H1 (cell line): ENCODE data around the gene TFG. TPM values are rescaled to one million over a fixed set of nuclear protein-coding genes. Genes with fewer than 3 reads are reported as not detected.
A peak's percentile ranks its signal among the peaks of the same experiment; 100 is the strongest.

Experiments
- CTCF ChIA-PET: fragments of 300-600 bp; sonication (Branson Sonifier 250); formaldehyde crosslinking; loops from one replicate; lab custom pipeline; 2021; ENCODE audit not compliant: partially characterized antibody; lab: Charles Lee
- POLR2A ChIA-PET: fragments of 300-600 bp; sonication (Branson Sonifier 250); formaldehyde crosslinking; loops from one replicate; lab custom pipeline; 2021; ENCODE audit warnings: inconsistent platforms; ENCODE audit not compliant: partially characterized antibody; lab: Charles Lee
- DNase-seq, 2 experiments: peaks; one replicate each; pipeline versions ENCODE4 v3.0.0 to v3.0.0-alpha.2; 2010 to 2022; ENCODE audit warnings: low spot score in 2 of 2, low read depth in 1 of 2, mixed read lengths in 1 of 2
- FAIRE-seq: peaks from 2 replicates; lab custom pipeline; 2011; peaks lifted over from hg19 to GRCh38; lab: Jason Lieb, UNC
- H2AFZ ChIP-seq: 2 replicates; pipeline ENCODE4 v1.8.1; 2012; ENCODE audit warnings: low read length, inconsistent platforms
- H2AK5ac ChIP-seq: 2 replicates; pipeline ENCODE4 v1.6.1; 2013; ENCODE audit warnings: low read depth, low read length
- H2BK120ac ChIP-seq: replicated peaks from 2 replicates; pipeline ENCODE3; 2013; ENCODE audit warnings: low read depth, low read length, inconsistent platforms
- H2BK12ac ChIP-seq: 2 replicates; pipeline ENCODE4 v1.6.1; 2013; ENCODE audit warnings: low read depth, low read length
- H2BK15ac ChIP-seq: 2 replicates; pipeline ENCODE4 v1.6.1; 2013; ENCODE audit warnings: low read length
- H2BK20ac ChIP-seq: 2 replicates; pipeline ENCODE4 v1.6.1; 2013; ENCODE audit warnings: low read length
- H2BK5ac ChIP-seq: 2 replicates; pipeline ENCODE4 v1.6.1; 2013; ENCODE audit warnings: low read depth, low read length
- H3K14ac ChIP-seq: 2 replicates; pipeline ENCODE4 v1.6.1; 2013; ENCODE audit warnings: inconsistent platforms; ENCODE audit not compliant: insufficient read length
- H3K18ac ChIP-seq: 2 replicates; pipeline ENCODE4 v1.6.1; 2013; ENCODE audit warnings: low read length; ENCODE audit errors: extremely low read depth
- H3K23ac ChIP-seq: 2 replicates; pipeline ENCODE4 v1.6.1; 2013; ENCODE audit warnings: inconsistent platforms; ENCODE audit not compliant: insufficient read length
- H3K23me2 ChIP-seq: 2 replicates; pipeline ENCODE4 v1.6.1; 2013; ENCODE audit warnings: low read depth, low read length
- H3K27ac ChIP-seq: 2 replicates; pipeline ENCODE4 v1.6.1; 2011; ENCODE audit warnings: low read depth, low read length, inconsistent platforms
- H3K27me3 ChIP-seq, 4 experiments: replicated peaks in 1 of 4; 1 replicate in 1 of 4; 2 replicates in 3 of 4; pipeline versions ENCODE4 v1.6.1 to v1.8.1; 2011 to 2013; ENCODE audit warnings: low read length in 3 of 4, mild to moderate bottlenecking in 3 of 4, inconsistent platforms in 2 of 4, mixed read lengths in 2 of 4, moderate library complexity in 1 of 4; ENCODE audit not compliant: control insufficient read depth in 3 of 4, insufficient read depth in 3 of 4; ENCODE audit errors: extremely low read depth in 1 of 4
- H3K36me3 ChIP-seq, 4 experiments: 2 replicates each; pipeline versions ENCODE4 v1.6.1 to v1.8.1; 2011 to 2013; ENCODE audit warnings: mild to moderate bottlenecking in 4 of 4, low read length in 3 of 4, moderate library complexity in 2 of 4, control low read depth in 1 of 4, inconsistent platforms in 1 of 4; ENCODE audit not compliant: insufficient read depth in 4 of 4, control insufficient read depth in 2 of 4
- H3K4ac ChIP-seq: replicated peaks from 2 replicates; pipeline ENCODE3; 2013; ENCODE audit warnings: low read length, low read depth, mixed read lengths, inconsistent platforms; ENCODE audit not compliant: insufficient read length
- H3K4me1 ChIP-seq, 4 experiments: replicated peaks in 1 of 4; 1 replicate in 1 of 4; 2 replicates in 3 of 4; pipeline versions ENCODE4 v1.6.1 to v1.8.1; 2011 to 2013; ENCODE audit warnings: low read length in 3 of 4, inconsistent platforms in 2 of 4, mixed read lengths in 1 of 4; ENCODE audit not compliant: insufficient read depth in 4 of 4, control insufficient read depth in 3 of 4
- H3K4me2 ChIP-seq, 2 experiments: 2 replicates each; pipeline versions ENCODE4 v1.6.1 to v1.8.1; 2011 to 2013; ENCODE audit warnings: low read depth in 2 of 2, low read length in 2 of 2, control low read depth in 1 of 2, inconsistent platforms in 1 of 2, mild to moderate bottlenecking in 1 of 2; ENCODE audit not compliant: insufficient read depth in 1 of 2
- H3K4me3 ChIP-seq, 4 experiments: fragments of 200-600, 300-600 bp in 1 of 4; sonication (generic), shearing (Covaris generic), sonication (Bioruptor Twin) in 1 of 4; 2 replicates each; pipeline versions ENCODE4 v1.5.1 to v1.8.1; 2011 to 2016; ENCODE audit warnings: low read length in 4 of 4, low read depth in 3 of 4, control low read depth in 2 of 4, inconsistent platforms in 2 of 4, mild to moderate bottlenecking in 2 of 4, mixed read lengths in 1 of 4, moderate library complexity in 1 of 4; ENCODE audit not compliant: insufficient read depth in 2 of 4; ENCODE audit errors: extremely low read depth in 1 of 4
- H3K56ac ChIP-seq: replicated peaks from 2 replicates; pipeline ENCODE3; 2013; ENCODE audit warnings: low read depth, mild to moderate bottlenecking, mixed read lengths, low read length, inconsistent platforms; ENCODE audit not compliant: insufficient read length
- H3K79me1 ChIP-seq: 2 replicates; pipeline ENCODE4 v1.6.1; 2013; ENCODE audit warnings: low read depth, low read length, control low read depth
- H3K79me2 ChIP-seq, 2 experiments: 2 replicates each; pipeline versions ENCODE4 v1.6.1 to v1.8.1; 2012 to 2013; ENCODE audit warnings: low read length in 2 of 2, mild to moderate bottlenecking in 2 of 2, inconsistent platforms in 1 of 2; ENCODE audit not compliant: insufficient read depth in 2 of 2, control insufficient read depth in 1 of 2
- H3K9ac ChIP-seq, 4 experiments: replicated peaks in 1 of 4; 1 replicate in 1 of 4; 2 replicates in 3 of 4; pipeline versions ENCODE4 v1.6.1 to v1.8.1; 2011 to 2013; ENCODE audit warnings: low read depth in 3 of 4, low read length in 3 of 4, control low read depth in 2 of 4, mild to moderate bottlenecking in 2 of 4, moderate library complexity in 2 of 4, inconsistent platforms in 1 of 4; ENCODE audit errors: extremely low read depth in 1 of 4
- H3K9me3 ChIP-seq, 2 experiments: 2 replicates each; pipeline versions ENCODE4 v1.6.1 to v1.8.1; 2012 to 2013; ENCODE audit warnings: mild to moderate bottlenecking in 2 of 2, moderate library complexity in 2 of 2, control low read depth in 1 of 2, inconsistent platforms in 1 of 2, low read depth in 1 of 2, low read length in 1 of 2, mixed read lengths in 1 of 2; ENCODE audit not compliant: insufficient read depth in 2 of 2
- H4K20me1 ChIP-seq, 2 experiments: replicated peaks in 1 of 2; 2 replicates each; pipeline versions ENCODE3 to v1.8.1; 2011 to 2013; ENCODE audit warnings: inconsistent platforms in 2 of 2, low read length in 2 of 2, mild to moderate bottlenecking in 1 of 2; ENCODE audit not compliant: insufficient read depth in 2 of 2, control insufficient read depth in 1 of 2
- H4K5ac ChIP-seq: 2 replicates; pipeline ENCODE4 v1.6.1; 2013; ENCODE audit warnings: low read length, low read depth, mixed read lengths, inconsistent platforms; ENCODE audit not compliant: insufficient read length
- H4K8ac ChIP-seq: 2 replicates; pipeline ENCODE4 v1.8.0; 2013; ENCODE audit warnings: mild to moderate bottlenecking, moderate library complexity, low read length, inconsistent platforms; ENCODE audit not compliant: insufficient read depth; ENCODE audit errors: extremely low read depth
- H4K91ac ChIP-seq: replicated peaks from 2 replicates; pipeline ENCODE3; 2013; ENCODE audit warnings: low read length, mixed read lengths, inconsistent platforms; ENCODE audit not compliant: insufficient read length
- ASH2L ChIP-seq: fragments of 200-600, 300-600 bp; sonication (generic); IDR thresholded peaks from one replicate; pipeline ENCODE4 v1.7.1; 2017; ENCODE audit warnings: low read length
- CBX5 ChIP-seq: fragments of 300-800, 300-1000 bp; sonication (generic); IDR thresholded peaks from 2 replicates; pipeline ENCODE4 v1.7.1; 2016; ENCODE audit warnings: antibody characterized with exemption, low read length, low read depth
- JUND ChIP-seq: IDR thresholded peaks from 2 replicates; pipeline ENCODE4 v1.6.1; 2011; ENCODE audit warnings: mild to moderate bottlenecking, improper control_type of control experiment, low read length
- PHF8 ChIP-seq: fragments of 200-600 bp; sonication (generic); conservative IDR thresholded peaks from 2 replicates; pipeline ENCODE4 v1.7.1; 2012; ENCODE audit warnings: low read depth, mild to moderate bottlenecking, inconsistent platforms, low read length, moderate library complexity
- RAD21 ChIP-seq, 2 experiments: IDR thresholded peaks in 1 of 2; conservative IDR thresholded peaks in 1 of 2; 2 replicates each; pipeline ENCODE4 v1.6.1; 2011; ENCODE audit warnings: low read depth in 2 of 2, low read length in 2 of 2, improper control_type of control experiment in 1 of 2, inconsistent platforms in 1 of 2, mild to moderate bottlenecking in 1 of 2, moderate library complexity in 1 of 2
- RBBP5 ChIP-seq: IDR thresholded peaks from 2 replicates; pipeline ENCODE4 v1.7.1; 2012; ENCODE audit warnings: low read depth, mild to moderate bottlenecking, inconsistent platforms, low read length, moderate library complexity, borderline replicate concordance
- TBP ChIP-seq: IDR thresholded peaks from 2 replicates; pipeline ENCODE4 v1.6.1; 2011; ENCODE audit warnings: low read depth, low read length, improper control_type of control experiment
- WGBS, 2 experiments: shearing (Covaris generic) in 1 of 2; methylation state at CpG; one replicate each; pipeline versions ENCODE4 v1.1.6 to v1.1.7; 2013 to 2015; ENCODE audit warnings: low lambda C conversion rate in 2 of 2, mixed read lengths in 2 of 2, inconsistent platforms in 1 of 2, low coverage in 1 of 2, missing lambda C conversion rate in 1 of 2; ENCODE audit not compliant: insufficient replicate concordance in 2 of 2, insufficient coverage in 1 of 2, insufficient read length in 1 of 2; ENCODE audit errors: extremely low coverage in 1 of 2, missing lambda C conversion rate in 1 of 2; 5-methylcytosine and 5-hydroxymethylcytosine counted together
- long read RNA-seq, 2 experiments: library from RNA in 1 of 2; library from capped mRNA in 1 of 2; stranded (forward); transcript quantifications; one replicate each; pipeline ENCODE4 v2.0.0, GENCODE V29; 2021; ENCODE audit warnings: inconsistent platforms in 1 of 2
- polyA minus RNA-seq, 3 experiments: library from RNA; depleted of rRNA, polyadenylated mRNA; stranded (reverse); fragments of >200 nt; gene quantifications; 1 replicate in 2 of 3; 2 replicates in 1 of 3; pipeline ENCODE4 v1.2.3, GENCODE V29; 2011
- polyA plus RNA-seq, 7 experiments: library from polyadenylated mRNA; depleted of rRNA in 3 of 7; stranded (reverse) in 5 of 7; unstranded in 2 of 7; fragments of >200 nt in 5 of 7; fragments of 200-250 nt in 2 of 7; gene quantifications; 1 replicate in 5 of 7; 2 replicates in 1 of 7; 4 replicates in 1 of 7; pipeline versions ENCODE4 v1.2.1 to v1.2.3, GENCODE V29; 2011 to 2013; ENCODE audit warnings: missing spikeins in 2 of 7, mixed read lengths in 2 of 7
- total RNA-seq: library from RNA; stranded (reverse); fragmentation: NEBNext Ultra II Directional; extraction: Animal tissue kit (Norgen Biotek cat#: 25700); gene quantifications from 2 replicates; pipeline ENCODE4 v1.2.1, GENCODE V29; 2021

Gene TFG
- total RNA-seq (81.9 and 84.2 TPM in 2 replicates), polyA plus RNA-seq (2011; rRNA removed) (92.0 and 98.4 TPM in 2 replicates), polyA minus RNA-seq (2011; rRNA and poly(A)+ RNA removed) (55.6 and 58.6 TPM in 2 replicates)
- polyA plus RNA-seq (2011; cell fraction: cytosol; rRNA removed): 78.4 TPM
- polyA plus RNA-seq (2011; cell fraction: nucleus; rRNA removed): 84.6 TPM
- 54.2 to 64.8 TPM (median 58.9 TPM) in 4 replicates for polyA plus RNA-seq (2012, experiment 1 of 2)
- 42.2 TPM for polyA plus RNA-seq (2012, experiment 2 of 2)
- 78.1 TPM for polyA plus RNA-seq (2013, experiment 1 of 2)
- polyA plus RNA-seq (2013, experiment 2 of 2): 78.2 TPM
- 33.2 TPM for polyA minus RNA-seq (2011; cell fraction: cytosol; rRNA and poly(A)+ RNA removed)
- polyA minus RNA-seq (2011; cell fraction: nucleus; rRNA and poly(A)+ RNA removed): 56.0 TPM
- long read RNA-seq, experiment 1, transcript TFG-201 (8 exons, 1,978 nt): major isoform, 22 of 70 reads
- long read RNA-seq, experiment 1, transcript TFG-204 (8 exons, 1,783 nt): minor isoform, 8 of 70 reads
- long read RNA-seq, experiment 1, transcript TFG-208 (8 exons, 1,696 nt): minor isoform, 9 of 70 reads
- long read RNA-seq, experiment 1, partial matches to known transcripts: 22 of 70 reads
- long read RNA-seq, experiment 1, other reads (novel, unspliced or antisense): 6 of 70 reads
- long read RNA-seq, experiment 2, partial matches to known transcripts: 1 of 11 reads
- long read RNA-seq, experiment 2, other reads (novel, unspliced or antisense): 7 of 11 reads

- no peak within 1 kb of the TSS for H2BK20ac ChIP-seq
- peak within 1 kb of the TSS; percentile 51 for H4K91ac ChIP-seq
- H2AFZ ChIP-seq: peak within 1 kb of the TSS; percentile 88
- WGBS, 2 experiments: 2% methylated on average over 54 of the region's 76 CpGs; no CpG with 5 or more reads in 1 of the 2 experiments
- peak within 1 kb of the TSS; percentile 78 to 86 (median 81) for H3K4me3 ChIP-seq
- H3K27me3 ChIP-seq: peaks cover 1 to 25% (median 11%) of the 10 kb centered on the region in 4 experiments; a peak in 6 of 7 replicates
- peak; percentile 75 for FAIRE-seq
- no peak within 1 kb of the TSS for H3K14ac ChIP-seq
- H4K5ac ChIP-seq: peak within 1 kb of the TSS; percentile 67
- no peak within 1 kb of the TSS for H2AK5ac ChIP-seq
- peak within 1 kb of the TSS; percentile 86 to 98 (median 95) for H3K9ac ChIP-seq
- POLR2A ChIA-PET: interaction anchor here (0.7 to 3.0 kb wide), 19 partner anchors 8 to 1075 kb away, joined by 3 to 14 read pairs (median 4); partner anchors contain the start of genes LNP1 and TOMM70
- no peak within 1 kb of the TSS for H2BK120ac ChIP-seq
- no peak within 1 kb of the TSS for H3K23ac ChIP-seq
- peaks cover 0 to 2% of the 10 kb centered on the region in 2 experiments for H4K20me1 ChIP-seq
- H3K79me2 ChIP-seq: peaks cover 19 to 41% of the 10 kb centered on the region in 2 experiments
- peak within 1 kb of the TSS; percentile 96 for H4K8ac ChIP-seq
- peaks cover 0 to 8% (median 2%) of the 10 kb centered on the region in 4 experiments; a peak in 3 of 7 replicates for H3K4me1 ChIP-seq
- peak within 1 kb of the TSS; percentile 82 for H3K56ac ChIP-seq
- H3K79me1 ChIP-seq: no peaks in the 10 kb centered on the region; the same call in 1 of the 2 replicates
- peaks cover 2% of the 10 kb centered on the region; the same call in 1 of the 2 replicates for H3K23me2 ChIP-seq
- CTCF ChIA-PET: interaction anchor here (0.5 to 1.7 kb wide), 5 partner anchors 12 to 246 kb away, joined by 3 to 8 read pairs (median 3); no protein-coding TSS in a partner anchor
- peak within 1 kb of the TSS; percentile 79 for H2BK5ac ChIP-seq
- H3K36me3 ChIP-seq: peaks cover 0 to 4% (median 3%) of the 10 kb centered on the region in 4 experiments; a peak in 3 of 8 replicates
- H2BK12ac ChIP-seq: no peak within 1 kb of the TSS
- peak within 1 kb of the TSS; percentile 29 for H3K4ac ChIP-seq
- H3K27ac ChIP-seq: peak within 1 kb of the TSS; percentile 95
- H2BK15ac ChIP-seq: no peak within 1 kb of the TSS
- H3K4me2 ChIP-seq: peak within 1 kb of the TSS; percentile 75 to 81
- no peaks in the 10 kb centered on the region for H3K9me3 ChIP-seq
- H3K18ac ChIP-seq: peak within 1 kb of the TSS; percentile 94
- peak; percentile 96 for DNase-seq
- TF ChIP-seq TBP: peak; percentile 61; the same call in 1 of the 2 replicates
- peak; percentile 78; the same call in 1 of the 2 replicates for TF ChIP-seq RBBP5
- no peak for TF ChIP-seq CBX5
- peak; percentile 88 for TF ChIP-seq ASH2L
- no peak for TF ChIP-seq RAD21 (IDR thresholded peaks at IDR 0.05 in 1 of 2, conservative IDR thresholded peaks at IDR 0.05 in 1 of 2; ENCODE audit: low read depth in 2 of 2, low read length in 2 of 2)
- TF ChIP-seq PHF8: peak; percentile 95
- no peak for TF ChIP-seq JUND
These were observed at the start of gene TFG for GRCh38 chr3:100708989-100709841. Gene TFG, plus strand, starts transcription at chr3:100709494. Its CDS starts 4,192 bp downstream, at chr3:100713686.
